Activated CD4-positive, alpha-beta T cell treated with anti-CD3 and anti-CD28 coated beads, Interleukin-2, amount 10 ng/mL, durations not matched to agents 7 days and 5 days (primary cell): ENCODE measurements around the gene SH3TC1. TPM values are rescaled to one million over a fixed set of nuclear protein-coding genes. Genes with fewer than 3 reads are reported as not detected.

Experiments used
- CTCF ChIA-PET: fragments of 350-600 bp; sonication (Branson Sonifier 250); formaldehyde crosslinking; loops from one replicate; lab custom pipeline; 2021; ENCODE audit warnings: antibody characterized with exemption; lab: Charles Lee
- POLR2A ChIA-PET: fragments of 350-600 bp; sonication (Branson Sonifier 250); formaldehyde crosslinking; loops from one replicate; lab custom pipeline; 2021; ENCODE audit warnings: antibody characterized with exemption; lab: Charles Lee
- DNase-seq: peaks from one replicate; pipeline ENCODE4 v3.0.0-alpha.2; 2020
- H3K27ac Mint-ChIP-seq: one replicate; pipeline ENCODE4 v1.8.0; 2021; ENCODE audit warnings: mild to moderate bottlenecking, moderate library complexity, mixed read lengths
- H3K27me3 Mint-ChIP-seq: one replicate; pipeline ENCODE4 v1.8.0; 2021; ENCODE audit warnings: mixed read lengths
- H3K36me3 Mint-ChIP-seq: one replicate; pipeline ENCODE4 v1.8.0; 2021; ENCODE audit warnings: low read depth, mixed read lengths
- H3K4me1 Mint-ChIP-seq: one replicate; pipeline ENCODE4 v1.8.0; 2021; ENCODE audit warnings: mixed read lengths
- H3K4me3 Mint-ChIP-seq: one replicate; pipeline ENCODE4 v1.8.0; 2021; ENCODE audit warnings: mild to moderate bottlenecking, moderate library complexity, mixed read lengths
- H3K9me3 Mint-ChIP-seq: one replicate; pipeline ENCODE4 v1.8.0; 2021; ENCODE audit warnings: mixed read lengths
- total RNA-seq, 2 experiments: library from RNA; stranded (reverse); gene quantifications; one replicate each; pipeline ENCODE4 v1.2.3, GENCODE V29; 2021

The SH3TC1 gene
- total RNA-seq, 2 experiments from 2014 or later, result 8.2 to 10.8 TPM

DNA sequence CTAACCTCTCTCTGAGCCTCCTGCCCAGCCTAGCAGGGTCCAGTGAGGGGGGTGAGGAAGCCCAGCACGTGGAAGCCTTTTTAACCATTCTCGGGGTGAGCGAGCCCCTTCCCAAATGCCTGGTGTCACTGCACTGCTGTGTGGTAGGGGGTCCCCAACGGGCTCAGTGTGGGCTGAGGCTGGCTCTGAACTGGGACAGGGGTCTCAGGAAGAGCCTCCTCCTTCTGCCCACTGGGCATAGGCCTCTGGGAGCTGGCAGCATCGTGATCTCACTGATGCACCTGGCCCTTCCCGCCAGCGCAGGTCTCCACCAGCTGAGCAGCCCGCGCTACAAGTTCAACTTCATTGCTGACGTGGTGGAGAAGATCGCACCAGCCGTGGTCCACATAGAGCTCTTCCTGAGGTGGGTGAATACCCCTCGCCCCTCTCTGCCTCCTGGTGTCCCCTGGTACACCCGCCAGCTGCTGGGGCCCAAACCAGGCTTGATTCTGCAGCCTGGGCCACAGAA lies 83.1 kb downstream of the SH3TC1 start:
- no peaks in the 10 kb centered on the region for H3K9me3 Mint-ChIP-seq
- H3K4me3 Mint-ChIP-seq, result no peak overlapping the region
- H3K27ac Mint-ChIP-seq, result no peak overlapping the region
- H3K36me3 Mint-ChIP-seq, result no peaks in the 10 kb centered on the region
- DNase-seq, result no peak
- H3K27me3 Mint-ChIP-seq, result no peaks in the 10 kb centered on the region
- ChIA-PET POLR2A (no interaction called here), CTCF (interaction anchor here (1.6 kb wide), 1 partner anchor 10 kb away, joined by 7 read pairs; no protein-coding TSS in a partner anchor)
- no peaks in the 10 kb centered on the region for H3K4me1 Mint-ChIP-seq

DNA sequence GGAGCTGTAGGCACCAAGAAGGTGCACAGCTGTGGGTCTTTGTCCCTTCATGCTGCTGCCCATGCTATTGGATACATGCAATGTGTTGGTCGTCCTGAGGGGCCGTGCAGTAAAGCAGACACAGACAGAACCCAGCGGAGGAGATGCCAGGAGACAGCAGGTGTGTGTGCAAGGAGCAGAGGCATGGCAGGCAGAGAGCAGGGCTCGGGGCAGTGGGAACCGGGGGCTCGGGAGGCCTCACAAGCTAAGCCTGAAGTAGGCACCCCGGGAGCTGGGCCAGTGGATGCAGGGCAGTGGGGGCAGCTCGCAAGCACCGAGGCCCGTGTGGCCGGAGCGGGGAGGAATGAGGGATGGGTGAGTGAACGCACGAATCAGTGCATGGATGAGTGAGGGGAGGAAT lies 83.7 kb downstream of the SH3TC1 start:
- no peak for DNase-seq
- H3K27ac Mint-ChIP-seq, result no peak overlapping the region
- H3K9me3 Mint-ChIP-seq, result no peaks in the 10 kb centered on the region
- H3K27me3 Mint-ChIP-seq, result no peaks in the 10 kb centered on the region
- no peak overlapping the region for H3K4me3 Mint-ChIP-seq
- ChIA-PET CTCF (interaction anchor here (1.6 kb wide), 1 partner anchor 10 kb away, joined by 7 read pairs; no protein-coding TSS in a partner anchor), POLR2A (no interaction called here)
- H3K4me1 Mint-ChIP-seq, result no peaks in the 10 kb centered on the region
- no peaks in the 10 kb centered on the region for H3K36me3 Mint-ChIP-seq

DNA sequence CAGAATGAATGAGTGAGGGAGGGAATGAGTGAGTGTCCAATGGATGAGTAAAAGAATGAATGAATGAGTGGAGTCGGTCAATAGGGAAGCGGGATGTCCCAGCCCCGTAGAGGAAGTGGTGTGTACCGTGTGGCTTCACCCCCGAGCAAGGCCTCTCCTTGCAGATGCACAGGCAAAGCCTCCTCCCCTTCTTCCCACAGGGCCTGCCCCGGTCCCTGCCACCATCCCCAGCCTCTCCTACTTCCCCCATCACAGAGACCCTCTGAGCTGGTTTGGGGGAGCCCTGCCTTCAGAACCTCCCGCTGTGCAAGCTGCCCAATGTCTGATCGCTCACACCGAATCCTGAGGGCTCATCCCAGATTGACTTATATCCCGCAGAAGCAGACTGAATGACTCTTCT lies 84.1 kb downstream of the SH3TC1 start:
- DNase-seq, result no peak
- H3K4me3 Mint-ChIP-seq, result no peak overlapping the region
- H3K9me3 Mint-ChIP-seq, result no peaks in the 10 kb centered on the region
- ChIA-PET CTCF (no interaction called here), POLR2A (no interaction called here)
- H3K4me1 Mint-ChIP-seq, result no peaks in the 10 kb centered on the region
- no peaks in the 10 kb centered on the region for H3K27me3 Mint-ChIP-seq
- H3K36me3 Mint-ChIP-seq, result no peaks in the 10 kb centered on the region
- no peak overlapping the region for H3K27ac Mint-ChIP-seq

DNA sequence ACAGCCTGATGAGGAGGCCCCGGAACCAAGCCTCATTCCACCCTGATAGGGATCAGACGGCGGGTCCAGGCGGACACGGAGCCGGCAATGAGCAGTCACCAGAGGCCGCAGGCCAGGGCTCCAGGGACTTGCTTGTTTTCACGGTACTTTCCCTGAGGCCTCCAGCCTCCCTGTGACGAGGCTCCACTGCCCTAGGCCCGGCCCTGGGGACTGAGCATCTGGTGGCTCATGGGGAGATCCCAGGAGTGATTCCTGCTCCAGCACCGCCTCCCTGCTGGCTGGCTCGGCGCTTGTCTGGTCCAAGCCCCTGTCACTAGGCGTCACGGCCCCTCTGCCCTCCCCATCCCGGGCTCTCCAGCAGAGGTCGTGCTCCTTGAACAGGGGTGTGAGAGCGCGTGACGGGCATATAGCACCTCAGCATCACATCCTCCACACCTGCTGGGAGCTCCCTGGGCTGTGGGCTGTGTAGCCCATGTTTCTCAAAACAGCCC lies 84.6 kb downstream of the SH3TC1 start:
- no peak overlapping the region for H3K27ac Mint-ChIP-seq
- no peak for DNase-seq
- ChIA-PET POLR2A (no interaction called here), CTCF (no interaction called here)
- no peaks in the 10 kb centered on the region for H3K36me3 Mint-ChIP-seq
- no peaks in the 10 kb centered on the region for H3K27me3 Mint-ChIP-seq
- H3K4me3 Mint-ChIP-seq, result no peak overlapping the region
- no peaks in the 10 kb centered on the region for H3K4me1 Mint-ChIP-seq
- no peaks in the 10 kb centered on the region for H3K9me3 Mint-ChIP-seq

DNA sequence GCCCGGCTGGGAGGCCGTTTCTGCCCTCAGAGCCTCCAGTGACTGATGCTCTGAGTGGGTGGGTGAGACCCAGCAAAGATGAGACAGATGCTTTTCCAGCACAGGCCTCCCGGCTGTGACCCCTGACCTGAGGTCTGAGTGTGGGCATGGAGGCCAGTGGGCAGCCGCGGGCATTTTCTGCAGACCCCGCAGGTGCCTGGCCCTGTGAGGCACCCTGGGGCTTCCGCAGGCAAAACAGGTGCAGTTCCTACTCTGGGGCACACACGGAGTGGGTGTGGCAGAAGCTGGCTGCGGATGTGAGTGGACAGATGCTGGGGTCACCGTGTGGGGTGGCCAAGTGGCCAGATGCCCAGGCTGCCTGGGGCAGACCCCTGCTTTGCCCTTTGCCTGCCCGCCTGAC lies 85.3 kb downstream of the SH3TC1 start:
- POLR2A ChIA-PET, result no interaction called here
- DNase-seq, result no peak
- H3K4me1 Mint-ChIP-seq, result no peaks in the 10 kb centered on the region
- no peak overlapping the region for H3K27ac Mint-ChIP-seq
- no peaks in the 10 kb centered on the region for H3K36me3 Mint-ChIP-seq
- H3K27me3 Mint-ChIP-seq, result no peaks in the 10 kb centered on the region
- no peak overlapping the region for H3K4me3 Mint-ChIP-seq
- H3K9me3 Mint-ChIP-seq, result no peaks in the 10 kb centered on the region
- CTCF ChIA-PET, result no interaction called here

DNA sequence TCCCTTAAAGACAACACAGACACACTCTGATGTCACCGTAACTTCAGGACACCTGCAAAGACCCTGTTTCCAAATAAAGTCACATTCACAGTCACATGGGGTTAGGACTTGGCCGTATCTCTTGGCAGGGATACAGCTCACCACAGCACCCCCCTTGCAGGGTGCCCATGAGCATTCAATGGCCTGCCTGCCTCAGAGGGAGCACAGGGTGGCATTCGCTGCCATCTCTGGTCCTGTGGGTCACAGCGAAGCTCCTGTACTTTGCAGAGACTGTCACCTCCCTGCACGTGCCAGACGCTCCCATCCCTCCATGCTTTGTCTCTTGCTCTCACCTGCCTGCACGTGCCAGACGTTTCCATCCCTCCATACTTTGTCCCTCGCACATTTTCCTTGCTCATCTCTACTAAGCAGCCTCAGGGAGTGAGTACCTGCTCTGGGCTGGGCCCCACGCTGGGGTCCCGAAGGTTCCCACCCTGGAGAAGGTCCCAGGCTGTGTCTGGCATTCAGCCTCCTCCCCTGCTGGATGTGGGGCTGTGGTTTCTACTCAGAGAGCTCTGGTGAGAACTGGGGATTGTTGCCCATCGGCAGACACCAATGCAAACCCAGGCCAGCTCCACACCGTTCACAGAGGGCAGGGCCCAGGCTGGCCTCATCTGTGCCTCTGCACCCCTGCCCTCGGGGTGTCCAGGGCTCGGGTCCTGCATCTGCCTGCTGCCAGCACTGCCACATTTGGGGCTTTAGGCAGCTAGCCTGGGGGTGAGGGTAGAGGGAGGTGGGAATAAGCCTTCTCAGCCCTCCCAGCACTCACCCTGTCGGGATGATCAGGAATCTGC lies 86.3 kb downstream of the SH3TC1 start:
- ChIA-PET POLR2A (no interaction called here), CTCF (no interaction called here)
- Mint-ChIP-seq H3K4me1 (no peaks in the 10 kb centered on the region), H3K27ac (no peak overlapping the region), H3K27me3 (no peaks in the 10 kb centered on the region), H3K4me3 (no peak overlapping the region), H3K36me3 (no peaks in the 10 kb centered on the region), H3K9me3 (no peaks in the 10 kb centered on the region)
- DNase-seq, result no peak

DNA sequence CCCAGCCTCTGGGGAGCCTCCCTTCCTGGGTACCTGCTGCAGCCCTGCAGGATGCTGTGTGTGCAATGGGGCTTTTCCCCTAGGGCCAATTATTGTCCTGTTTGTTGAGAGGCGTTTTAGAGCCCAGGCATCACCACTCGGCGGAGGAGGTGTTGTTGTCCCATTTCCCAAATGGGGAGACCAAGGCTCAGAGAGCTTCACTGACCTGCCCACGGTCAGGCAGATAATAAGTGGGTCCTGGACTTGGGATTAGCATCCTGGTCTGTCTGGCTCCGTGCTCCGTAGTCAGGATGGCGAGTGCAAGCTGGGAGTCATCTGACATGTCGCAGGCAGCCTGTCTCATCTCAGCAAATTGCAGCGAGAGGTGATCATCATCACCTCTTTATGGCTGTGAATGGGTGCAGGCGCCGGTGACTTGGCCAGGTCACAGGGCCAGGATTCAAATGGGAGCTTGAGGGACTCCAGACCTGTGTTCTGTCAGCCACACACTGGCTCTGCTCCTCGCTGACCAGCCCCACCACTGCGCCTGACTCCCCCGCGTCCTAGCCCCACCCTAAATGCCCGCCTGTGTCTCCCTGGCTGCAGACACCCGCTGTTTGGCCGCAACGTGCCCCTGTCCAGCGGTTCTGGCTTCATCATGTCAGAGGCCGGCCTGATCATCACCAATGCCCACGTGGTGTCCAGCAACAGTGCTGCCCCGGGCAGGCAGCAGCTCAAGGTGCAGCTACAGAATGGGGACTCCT lies 87.1 kb downstream of the SH3TC1 start:
- DNase-seq, result no peak
- no peaks in the 10 kb centered on the region for H3K4me1 Mint-ChIP-seq
- H3K27me3 Mint-ChIP-seq, result no peaks in the 10 kb centered on the region
- no peak overlapping the region for H3K4me3 Mint-ChIP-seq
- ChIA-PET CTCF (no interaction called here), POLR2A (no interaction called here)
- H3K27ac Mint-ChIP-seq, result no peak overlapping the region
- no peaks in the 10 kb centered on the region for H3K9me3 Mint-ChIP-seq
- no peaks in the 10 kb centered on the region for H3K36me3 Mint-ChIP-seq

DNA sequence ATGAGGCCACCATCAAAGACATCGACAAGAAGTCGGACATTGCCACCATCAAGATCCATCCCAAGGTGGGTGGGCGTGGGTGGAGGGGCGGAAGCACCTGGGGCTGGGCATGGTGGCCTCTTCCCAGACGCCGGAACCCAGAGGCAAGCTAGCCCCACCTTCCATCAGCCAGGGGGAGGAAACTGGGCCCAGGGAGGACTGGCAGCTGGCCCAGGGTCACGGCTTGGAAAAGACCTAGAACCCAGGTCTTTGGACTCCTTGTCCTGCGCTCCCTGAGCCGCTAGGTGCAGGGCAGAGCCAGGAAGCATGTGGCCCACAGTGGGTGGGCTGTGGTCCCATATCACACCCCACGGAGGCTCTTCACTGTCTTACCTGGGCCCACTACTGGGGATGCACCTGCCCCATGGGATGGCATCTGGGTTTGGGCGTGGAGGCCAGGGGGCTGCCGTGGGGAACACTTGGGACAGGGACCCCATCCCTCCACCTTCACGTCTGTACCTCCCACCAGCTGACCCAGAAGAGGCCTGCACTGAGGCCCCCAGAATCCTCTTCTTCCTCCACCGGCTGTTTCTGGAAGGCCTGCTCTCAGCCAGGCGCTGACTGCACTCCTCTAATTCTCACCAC lies 87.7 kb downstream of the SH3TC1 start:
- Mint-ChIP-seq H3K9me3 (no peaks in the 10 kb centered on the region), H3K27me3 (no peaks in the 10 kb centered on the region), H3K27ac (no peak overlapping the region), H3K4me1 (no peaks in the 10 kb centered on the region), H3K4me3 (no peak overlapping the region), H3K36me3 (no peaks in the 10 kb centered on the region)
- ChIA-PET CTCF (no interaction called here), POLR2A (no interaction called here)
- DNase-seq, result no peak

DNA sequence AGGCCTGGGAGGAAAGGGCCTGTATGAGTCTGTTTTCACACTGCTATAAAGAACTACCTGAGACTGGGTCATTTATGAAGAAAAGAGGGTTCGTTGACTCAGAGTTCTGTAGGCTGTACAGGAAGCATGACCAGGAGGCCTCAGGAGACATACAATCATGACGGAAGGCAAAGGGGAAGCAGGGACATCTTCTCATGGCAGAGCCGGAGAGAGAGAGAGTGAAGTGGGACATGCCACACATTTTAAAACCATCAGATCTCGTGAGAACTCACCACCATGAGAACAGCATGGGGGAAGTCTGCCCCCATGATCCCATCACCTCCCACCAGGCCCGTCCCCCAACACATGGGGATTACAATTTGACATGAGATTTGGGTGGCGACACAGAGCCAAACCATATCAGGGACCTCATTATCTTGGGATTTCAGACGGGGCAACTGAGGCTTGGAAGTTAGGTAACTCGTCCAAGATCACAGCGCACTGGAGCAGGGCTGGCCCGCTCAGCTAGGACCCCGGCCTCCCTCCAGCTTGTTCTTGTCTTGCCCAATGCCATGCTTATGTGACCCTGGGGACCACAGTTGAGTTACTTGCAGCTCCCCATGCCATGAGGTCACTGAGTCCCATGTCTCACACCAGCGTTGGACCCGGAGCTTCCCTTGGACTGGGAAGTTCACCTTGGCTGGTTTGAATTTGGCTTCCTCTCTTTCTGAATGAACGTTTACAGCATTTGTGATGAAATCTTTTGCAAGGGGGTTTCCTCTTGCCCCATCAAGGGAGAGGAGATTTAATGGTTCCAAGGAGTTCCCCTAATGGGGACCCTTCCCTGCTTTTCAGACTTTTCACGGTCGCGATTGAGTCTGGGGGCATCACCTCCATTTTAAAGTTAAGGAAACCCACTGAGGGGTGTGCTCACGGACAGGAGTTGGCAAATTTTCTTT lies 88.5 kb downstream of the SH3TC1 start:
- H3K9me3 Mint-ChIP-seq, result no peaks in the 10 kb centered on the region
- no peaks in the 10 kb centered on the region for H3K27me3 Mint-ChIP-seq
- no peaks in the 10 kb centered on the region for H3K36me3 Mint-ChIP-seq
- POLR2A ChIA-PET, result no interaction called here
- H3K4me3 Mint-ChIP-seq, result no peak overlapping the region
- DNase-seq, result no peak
- no peaks in the 10 kb centered on the region for H3K4me1 Mint-ChIP-seq
- no peak overlapping the region for H3K27ac Mint-ChIP-seq
- CTCF ChIA-PET, result no interaction called here

DNA sequence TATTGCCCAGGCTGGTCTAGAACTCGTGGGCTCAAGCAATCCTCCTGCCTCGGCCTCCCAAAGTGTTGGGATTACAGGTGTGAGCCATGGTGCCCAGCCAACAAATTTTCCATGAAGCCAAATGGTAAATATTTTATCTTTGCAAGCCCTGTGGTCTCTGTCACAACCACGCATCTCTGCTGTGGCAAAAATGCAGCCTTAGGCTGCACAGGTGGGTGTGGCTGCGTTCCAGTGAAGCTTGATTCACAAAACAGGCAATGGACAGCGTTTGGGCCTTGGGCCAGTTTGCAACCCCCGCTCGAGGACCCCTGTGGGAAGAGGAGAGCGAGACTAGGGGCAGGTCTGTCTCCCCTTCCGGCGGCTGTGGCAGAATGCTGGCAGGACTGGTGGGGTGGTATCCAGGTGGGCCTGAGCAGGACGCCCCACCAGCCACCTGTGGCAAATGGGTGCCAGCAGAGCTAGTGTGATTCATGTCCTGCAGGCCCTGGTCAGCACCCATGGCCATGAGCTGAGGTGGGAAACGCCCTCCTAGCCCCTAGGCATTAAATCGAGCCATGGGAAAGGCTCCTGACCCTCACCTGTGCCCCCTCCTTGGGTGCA lies 90.2 kb downstream of the SH3TC1 start:
- no peak overlapping the region for H3K4me3 Mint-ChIP-seq
- no peaks in the 10 kb centered on the region for H3K9me3 Mint-ChIP-seq
- POLR2A ChIA-PET, result no interaction called here
- no peak overlapping the region for H3K27ac Mint-ChIP-seq
- H3K27me3 Mint-ChIP-seq, result no peaks in the 10 kb centered on the region
- H3K36me3 Mint-ChIP-seq, result no peaks in the 10 kb centered on the region
- H3K4me1 Mint-ChIP-seq, result no peaks in the 10 kb centered on the region
- CTCF ChIA-PET, result interaction anchor here (0.6 kb wide), 1 partner anchor 337 kb away, joined by 3 read pairs; no protein-coding TSS in a partner anchor
- no peak for DNase-seq

DNA sequence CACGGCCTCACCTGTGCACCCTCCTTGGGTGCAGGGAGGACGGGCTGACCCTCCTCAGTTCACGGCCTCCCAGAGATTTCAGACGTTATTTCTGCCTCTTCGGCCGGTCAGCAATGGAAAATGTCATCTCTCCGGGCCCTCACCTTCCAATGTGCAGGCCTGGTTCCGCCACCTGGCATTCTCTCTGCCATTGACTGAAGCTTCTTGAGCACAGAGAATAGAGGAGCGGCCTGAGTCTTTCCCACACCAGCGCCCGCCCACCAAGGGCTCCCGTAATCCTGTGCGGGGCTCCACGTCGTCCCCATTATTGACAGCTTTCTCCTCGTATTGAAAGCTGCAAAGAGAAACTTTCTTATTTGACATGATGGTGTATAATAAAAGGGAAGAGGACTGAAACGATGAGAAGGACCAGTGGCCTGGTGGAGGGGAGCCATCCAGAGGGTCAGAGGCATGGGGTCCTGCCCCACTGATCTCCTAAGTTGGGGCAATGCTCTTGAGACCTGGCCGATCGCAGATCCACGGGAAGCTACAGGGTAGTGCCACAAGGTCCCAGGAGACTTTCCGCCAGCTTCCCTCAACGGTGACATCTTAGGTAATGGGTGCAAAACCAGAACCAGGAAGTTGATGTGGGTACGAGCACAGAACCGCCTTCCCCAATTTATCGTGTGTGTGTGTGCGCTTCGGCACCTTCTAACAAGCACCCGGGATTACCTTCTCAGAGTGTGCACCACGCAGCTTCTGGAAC lies 91.0 kb downstream of the SH3TC1 start:
- peaks cover 5% of the 10 kb centered on the region for H3K9me3 Mint-ChIP-seq
- no peak for DNase-seq
- POLR2A ChIA-PET, result no interaction called here
- no peak overlapping the region for H3K27ac Mint-ChIP-seq
- CTCF ChIA-PET, result no interaction called here
- H3K4me1 Mint-ChIP-seq, result no peaks in the 10 kb centered on the region
- H3K36me3 Mint-ChIP-seq, result no peaks in the 10 kb centered on the region
- no peak overlapping the region for H3K4me3 Mint-ChIP-seq
- no peaks in the 10 kb centered on the region for H3K27me3 Mint-ChIP-seq
